ENCODE data around the gene PELI3. TPM values are rescaled to one million over a fixed set of nuclear protein-coding genes. Genes with fewer than 3 reads are reported as not detected.

PELI3 gene
- polyA plus RNA-seq, 1 experiment: 8.0 TPM

- Histone ChIP-seq H3K27me3 (ENCODE audit: control insufficient read depth, insufficient read depth, low read length) (peaks cover 12% of the 10 kb centered on the region), H3K36me3 (ENCODE audit: control insufficient read depth, insufficient read depth, low read length) (no peaks in the 10 kb centered on the region), H3K4me3 (ENCODE audit: low read depth, low read length) (no peak overlapping the region)
- ChIA-PET POLR2A (no interaction called here), CTCF (interaction anchor here (1.1 kb wide), 1 partner anchor 9 kb away, joined by 5 read pairs; the partner anchor contains the start of gene MRPL11)
- TF ChIP-seq CTCF (IDR thresholded peaks at IDR 0.05; ENCODE audit: insufficient read depth, low read depth, low read length): no peak
- DNase-seq (ENCODE audit: low read depth): no peak
Measured at GRCh38 chr11:66448523-66448922, 18.2 kb upstream of the PELI3 start.

DNA sequence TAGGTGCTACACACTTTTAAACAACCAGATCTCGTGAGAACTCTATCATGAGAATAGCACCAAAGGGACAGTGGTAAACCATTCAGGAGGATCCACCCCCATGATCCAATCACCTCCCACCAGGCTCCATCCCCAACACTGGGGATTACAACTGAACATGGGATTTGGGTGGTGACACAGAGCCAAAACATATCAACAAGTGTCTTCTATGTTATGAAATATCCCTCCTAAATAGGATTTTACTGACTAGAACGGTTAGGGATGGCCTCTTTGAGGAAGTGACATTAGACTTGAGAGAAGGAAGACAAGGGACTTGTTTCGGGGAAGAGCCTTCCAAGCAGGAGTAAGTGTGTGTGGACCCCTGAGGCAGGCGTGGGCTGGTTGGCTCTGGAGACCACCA, 16.1 kb upstream of the PELI3 start:
- Histone ChIP-seq H3K27me3 (ENCODE audit: control insufficient read depth, insufficient read depth, low read length) (peaks cover 19% of the 10 kb centered on the region), H3K36me3 (ENCODE audit: control insufficient read depth, insufficient read depth, low read length) (no peaks in the 10 kb centered on the region), H3K4me3 (ENCODE audit: low read depth, low read length) (no peak overlapping the region)
- no peak for TF ChIP-seq CTCF (IDR thresholded peaks at IDR 0.05; ENCODE audit: insufficient read depth, low read depth, low read length)
- no peak for DNase-seq (ENCODE audit: low read depth)
- ChIA-PET POLR2A (no interaction called here), CTCF (no interaction called here)

GRCh38 chr11:66451663-66452062, 15.0 kb upstream of the PELI3 start:
- peaks cover 21% of the 10 kb centered on the region for H3K27me3 ChIP-seq (ENCODE audit: control insufficient read depth, insufficient read depth, low read length)
- no peak overlapping the region for H3K4me3 ChIP-seq (ENCODE audit: low read depth, low read length)
- DNase-seq (ENCODE audit: low read depth): no peak
- ChIA-PET CTCF (no interaction called here), POLR2A (no interaction called here)
- TF ChIP-seq CTCF (IDR thresholded peaks at IDR 0.05; ENCODE audit: insufficient read depth, low read depth, low read length): no peak
- H3K36me3 ChIP-seq (ENCODE audit: control insufficient read depth, insufficient read depth, low read length): no peaks in the 10 kb centered on the region

DNA sequence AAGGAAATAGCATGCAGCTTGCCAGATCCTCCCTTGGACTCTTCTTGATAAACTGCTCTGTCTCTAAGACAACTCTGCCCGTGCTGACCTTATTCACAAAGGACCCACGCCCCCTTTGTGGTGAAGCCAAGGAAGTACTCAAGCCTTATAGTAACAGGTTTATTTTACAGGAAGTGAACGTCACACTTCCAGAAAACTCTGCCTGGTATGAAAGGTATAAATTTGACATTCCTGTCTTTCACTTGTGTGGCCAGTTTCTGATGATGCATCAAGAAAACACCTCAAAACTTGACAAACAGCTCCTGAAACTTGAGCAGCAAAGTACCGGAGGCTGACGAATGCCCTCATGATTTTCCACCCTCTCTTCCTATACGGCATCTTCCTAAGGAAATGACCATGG, 12.5 kb upstream of the PELI3 start:
- Histone ChIP-seq H3K36me3 (ENCODE audit: control insufficient read depth, insufficient read depth, low read length) (no peaks in the 10 kb centered on the region), H3K27me3 (ENCODE audit: control insufficient read depth, insufficient read depth, low read length) (peaks cover 17% of the 10 kb centered on the region), H3K4me3 (ENCODE audit: low read depth, low read length) (no peak overlapping the region)
- DNase-seq (ENCODE audit: low read depth): no peak
- no peak for TF ChIP-seq CTCF (IDR thresholded peaks at IDR 0.05; ENCODE audit: insufficient read depth, low read depth, low read length)
- ChIA-PET POLR2A (no interaction called here), CTCF (interaction anchor here (0.7 to 1.0 kb wide), 2 partner anchors 24 to 46 kb away, joined by 3 to 4 read pairs; no protein-coding TSS in a partner anchor)

DNA sequence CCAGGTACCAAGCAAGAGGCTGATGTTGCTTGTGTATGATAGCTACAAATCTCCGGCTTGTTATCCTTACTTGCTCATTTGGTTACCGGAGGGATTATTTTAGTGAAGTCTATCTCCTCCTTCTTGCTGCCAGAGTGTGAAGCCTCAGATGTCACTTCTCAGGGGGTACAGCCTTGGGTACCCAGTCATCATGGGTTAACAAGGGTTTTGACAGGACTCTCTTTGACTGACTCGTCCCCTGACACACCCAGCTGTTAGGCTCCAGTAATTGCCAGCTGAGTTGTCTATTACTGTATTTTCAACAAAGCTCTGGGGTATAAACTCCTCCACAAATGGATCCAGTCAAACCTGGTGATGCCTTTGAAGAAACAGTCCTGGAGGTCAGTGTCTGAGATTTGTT, 11.9 kb upstream of the PELI3 start:
- POLR2A ChIA-PET: no interaction called here
- peaks cover 17% of the 10 kb centered on the region for H3K27me3 ChIP-seq (ENCODE audit: control insufficient read depth, insufficient read depth, low read length)
- no peak overlapping the region for H3K4me3 ChIP-seq (ENCODE audit: low read depth, low read length)
- no peak for DNase-seq (ENCODE audit: low read depth)
- H3K36me3 ChIP-seq (ENCODE audit: control insufficient read depth, insufficient read depth, low read length): no peaks in the 10 kb centered on the region
- CTCF ChIA-PET: interaction anchor here (1.0 kb wide), 1 partner anchor 24 kb away, joined by 4 read pairs; no protein-coding TSS in a partner anchor
- TF ChIP-seq CTCF (IDR thresholded peaks at IDR 0.05; ENCODE audit: insufficient read depth, low read depth, low read length): no peak

Measured in BJ (cell line).